ENCODE data around the gene UBR3. TPM values are rescaled to one million over a fixed set of nuclear protein-coding genes. Genes with fewer than 3 reads are reported as not detected.

Gene UBR3
- total and polyA plus RNA-seq, 5 donors: 39.8 to 98.2 (median 93.0) TPM

DNA sequence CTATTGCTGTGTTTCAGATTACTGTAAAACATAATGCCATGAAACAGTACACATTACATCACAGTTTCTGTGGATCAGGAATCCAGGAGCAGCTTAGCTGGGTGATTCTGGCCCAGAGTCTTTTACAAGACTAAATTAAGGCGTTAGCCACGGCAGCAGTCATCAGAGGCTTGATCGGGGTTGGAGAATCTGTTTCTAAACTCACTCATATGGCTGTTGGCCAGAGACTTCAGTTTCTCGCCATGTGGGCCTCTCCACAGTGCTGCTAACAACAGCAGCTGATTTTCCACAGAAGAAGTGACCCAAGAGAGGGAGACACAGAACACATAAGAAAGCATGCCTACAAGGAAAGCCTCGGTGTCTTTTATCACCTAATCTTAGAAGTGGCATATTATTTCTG is 261.5 kb downstream of the UBR3 start:
- 38% methylated on average over 5 of the region's 5 CpGs for WGBS
- Histone ChIP-seq H3K27me3 (ENCODE audit: control insufficient read depth, insufficient read depth) (no peaks in the 10 kb centered on the region), H3K27ac (ENCODE audit: low read length) (no peak overlapping the region), H3K4me3 (ENCODE audit: low read length) (no peak overlapping the region), H3K9me3 (ENCODE audit: control insufficient read depth, low read length) (no peaks in the 10 kb centered on the region), H3K4me1 (ENCODE audit: control insufficient read depth, insufficient read depth, low read length) (no peaks in the 10 kb centered on the region)
- intact Hi-C loops (cut with DNase I): no loop called here
- ATAC-seq: peak; percentile 63 to 68
- peak in 2 of 3 donors; percentile 30 to 47 for DNase-seq

DNA sequence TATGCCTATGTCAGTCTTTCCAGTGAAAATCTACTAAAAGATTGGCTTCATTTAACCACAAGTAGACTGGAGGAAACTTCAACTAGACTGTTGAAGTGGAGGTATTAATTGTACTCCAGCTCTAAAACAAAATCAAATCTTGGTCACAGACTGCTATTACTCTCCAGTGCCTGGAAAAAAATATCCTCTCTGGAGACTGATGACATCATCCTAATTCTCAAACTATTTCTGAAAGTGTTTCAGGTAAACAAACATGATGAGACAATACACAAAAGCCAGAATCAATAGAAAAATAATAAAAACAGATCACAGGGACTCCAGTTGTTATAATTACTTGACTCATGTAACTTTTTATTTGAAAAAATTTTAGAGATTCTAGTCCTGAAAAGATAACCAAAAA is 263.0 kb downstream of the UBR3 start:
- DNase-seq (no peak), ATAC-seq (no peak)
- intact Hi-C loops (cut with DNase I): no loop called here
- no peaks in the 10 kb centered on the region for H3K4me1 ChIP-seq (ENCODE audit: control insufficient read depth, insufficient read depth, low read length)
- H3K9me3 ChIP-seq (ENCODE audit: control insufficient read depth, low read length): no peaks in the 10 kb centered on the region
- no peak overlapping the region for H3K27ac ChIP-seq (ENCODE audit: low read length)
- H3K27me3 ChIP-seq (ENCODE audit: control insufficient read depth, insufficient read depth): no peaks in the 10 kb centered on the region
- H3K4me3 ChIP-seq (ENCODE audit: low read length): no peak overlapping the region

DNA sequence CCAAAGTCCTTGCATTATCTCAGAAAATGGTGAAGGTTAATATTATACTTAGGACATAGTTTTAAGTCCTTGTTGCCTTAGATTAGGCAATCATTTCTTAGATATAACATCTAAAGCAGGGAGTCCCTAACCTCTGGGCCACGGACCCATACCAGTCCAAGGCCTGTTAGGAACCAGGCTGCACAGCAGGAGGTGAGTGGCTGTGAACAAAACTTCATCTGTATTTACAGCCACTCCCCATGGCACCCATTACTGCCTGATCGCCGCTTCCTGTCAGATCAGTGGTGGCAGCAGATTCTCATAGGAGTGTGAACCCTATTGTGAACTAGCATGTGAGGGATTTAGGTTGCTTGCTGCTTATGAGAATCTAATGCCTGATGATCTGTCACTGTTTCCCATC is 264.2 kb downstream of the UBR3 start:
- intact Hi-C loops (cut with DNase I): no loop called here
- ATAC-seq (no peak), DNase-seq (no peak)
- Histone ChIP-seq H3K4me3 (ENCODE audit: low read length) (no peak overlapping the region), H3K9me3 (ENCODE audit: control insufficient read depth, low read length) (no peaks in the 10 kb centered on the region), H3K4me1 (ENCODE audit: control insufficient read depth, insufficient read depth, low read length) (no peaks in the 10 kb centered on the region), H3K27me3 (ENCODE audit: control insufficient read depth, insufficient read depth) (no peaks in the 10 kb centered on the region), H3K27ac (ENCODE audit: low read length) (no peak overlapping the region)
- WGBS: 97% methylated on average over 3 of the region's 3 CpGs

DNA sequence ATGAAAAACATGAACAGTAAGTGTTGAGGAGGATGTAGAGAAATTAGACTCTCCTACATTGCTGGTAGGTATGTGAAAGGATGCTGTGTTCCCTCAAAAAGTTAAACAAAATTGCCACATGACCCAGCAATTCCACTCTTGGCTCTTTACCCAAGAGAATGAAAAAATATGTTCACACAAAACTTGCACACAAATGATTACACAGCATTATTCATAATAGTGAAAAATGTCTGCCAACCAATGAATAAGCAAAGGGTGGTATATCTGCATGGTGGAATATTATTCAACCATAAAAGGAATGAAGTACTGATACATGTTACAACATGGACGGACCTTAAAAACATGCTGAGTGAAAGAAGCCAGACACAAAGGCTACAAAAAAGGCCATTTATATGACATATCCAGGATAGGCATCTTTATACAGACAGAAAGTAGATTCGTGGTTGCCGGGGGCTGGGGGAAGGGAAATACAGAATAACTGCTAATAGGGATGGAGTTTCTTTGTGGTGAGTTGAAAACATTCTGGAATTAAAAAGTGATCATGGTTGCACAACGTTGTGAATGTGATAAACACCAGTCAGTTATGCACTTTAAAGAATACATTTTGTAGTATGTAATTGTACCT is 265.3 kb downstream of the UBR3 start:
- no peaks in the 10 kb centered on the region for H3K27me3 ChIP-seq (ENCODE audit: control insufficient read depth, insufficient read depth)
- WGBS: 82% methylated on average over 4 of the region's 4 CpGs
- intact Hi-C loops (cut with DNase I): no loop called here
- H3K4me1 ChIP-seq (ENCODE audit: control insufficient read depth, insufficient read depth, low read length): no peaks in the 10 kb centered on the region
- DNase-seq (no peak), ATAC-seq (no peak)
- no peaks in the 10 kb centered on the region for H3K9me3 ChIP-seq (ENCODE audit: control insufficient read depth, low read length)
- no peak overlapping the region for H3K27ac ChIP-seq (ENCODE audit: low read length)
- no peak overlapping the region for H3K4me3 ChIP-seq (ENCODE audit: low read length)

DNA sequence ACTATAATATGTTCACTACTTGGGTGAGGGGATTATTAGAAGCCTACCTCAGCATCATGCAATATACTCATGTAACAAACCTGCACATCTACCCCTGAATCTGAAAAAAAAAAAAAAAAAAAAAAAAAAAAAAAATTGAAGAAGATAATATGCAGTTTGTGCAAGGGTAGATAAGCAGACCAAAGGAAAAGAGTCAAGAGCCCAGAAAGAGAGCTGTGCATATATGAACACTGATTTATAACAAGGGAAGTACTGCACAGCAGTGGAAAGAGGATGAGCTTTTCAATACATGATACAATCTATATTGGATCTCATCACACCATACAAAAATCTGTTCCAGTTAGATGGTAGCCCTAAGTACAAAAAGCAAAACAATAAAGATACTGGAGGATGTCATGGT is 268.1 kb downstream of the UBR3 start:
- DNase-seq: no peak
- Histone ChIP-seq H3K27ac (ENCODE audit: low read length) (no peak overlapping the region), H3K27me3 (ENCODE audit: control insufficient read depth, insufficient read depth) (no peaks in the 10 kb centered on the region), H3K9me3 (ENCODE audit: control insufficient read depth, low read length) (no peaks in the 10 kb centered on the region), H3K4me1 (ENCODE audit: control insufficient read depth, insufficient read depth, low read length) (no peaks in the 10 kb centered on the region), H3K4me3 (ENCODE audit: low read length) (no peak overlapping the region)
- no peak for ATAC-seq
- intact Hi-C loops (cut with DNase I): no loop called here

DNA sequence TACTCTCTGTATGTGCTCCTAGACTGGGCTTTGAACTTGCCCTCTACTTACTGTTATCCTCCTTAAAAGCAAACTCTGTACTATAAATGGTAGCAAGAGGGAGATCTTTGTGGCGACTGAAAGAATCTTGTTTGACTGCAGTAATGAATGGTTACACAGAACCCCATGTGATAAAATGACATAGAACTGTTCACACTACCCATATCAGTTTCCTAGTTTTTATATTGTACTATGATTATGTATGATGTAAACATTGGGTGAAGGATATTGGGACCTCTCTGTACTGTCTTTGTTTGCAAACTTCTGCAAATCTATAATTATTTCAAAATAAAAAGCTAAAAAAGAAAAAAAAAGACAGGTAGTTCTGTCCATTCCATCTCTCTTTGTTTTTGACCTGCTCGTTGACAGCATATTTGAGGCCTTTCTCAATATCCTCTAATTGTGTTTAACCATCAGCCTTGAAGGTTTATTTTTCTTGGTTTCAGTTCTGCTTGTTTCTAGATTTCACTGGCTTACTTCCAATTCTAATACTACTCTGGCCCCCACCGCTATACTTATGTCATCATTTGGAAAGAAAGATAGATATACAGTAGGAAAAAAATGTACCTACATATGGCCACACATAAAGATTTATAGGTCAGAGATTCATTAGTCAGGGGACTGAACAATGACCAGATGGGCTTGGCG is 271.5 kb downstream of the UBR3 start:
- no peaks in the 10 kb centered on the region for H3K4me1 ChIP-seq (ENCODE audit: control insufficient read depth, insufficient read depth, low read length)
- intact Hi-C loops (cut with DNase I): no loop called here
- no peak overlapping the region for H3K4me3 ChIP-seq (ENCODE audit: low read length)
- no peaks in the 10 kb centered on the region for H3K27me3 ChIP-seq (ENCODE audit: control insufficient read depth, insufficient read depth)
- ATAC-seq: no peak
- DNase-seq: no peak
- H3K9me3 ChIP-seq (ENCODE audit: control insufficient read depth, low read length): no peaks in the 10 kb centered on the region
- 63% methylated on average over 4 of the region's 4 CpGs for WGBS
- no peak overlapping the region for H3K27ac ChIP-seq (ENCODE audit: low read length)

DNA sequence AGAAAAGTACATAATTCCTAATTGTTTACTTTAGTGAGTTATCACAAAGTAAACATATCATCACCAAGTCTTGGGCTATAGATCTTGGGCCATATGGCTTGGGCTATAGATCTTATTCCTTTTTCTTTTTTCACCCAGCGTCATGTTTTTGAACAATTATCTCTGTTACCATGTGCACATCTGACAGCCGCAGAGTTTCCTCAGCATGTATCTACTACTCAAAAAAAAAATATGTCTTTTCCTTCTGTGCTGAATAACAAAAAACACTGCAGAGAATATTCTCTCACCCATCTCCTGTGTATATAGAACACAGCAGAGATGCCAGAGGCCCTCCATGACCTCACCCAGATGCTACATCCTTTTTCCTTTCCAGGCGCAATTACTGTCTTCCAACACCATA is 274.5 kb downstream of the UBR3 start:
- Histone ChIP-seq H3K27ac (ENCODE audit: low read length) (no peak overlapping the region), H3K27me3 (ENCODE audit: control insufficient read depth, insufficient read depth) (no peaks in the 10 kb centered on the region), H3K4me3 (ENCODE audit: low read length) (no peak overlapping the region), H3K4me1 (ENCODE audit: control insufficient read depth, insufficient read depth, low read length) (no peaks in the 10 kb centered on the region), H3K9me3 (ENCODE audit: control insufficient read depth, low read length) (no peaks in the 10 kb centered on the region)
- WGBS: 58% methylated on average over 3 of the region's 3 CpGs
- intact Hi-C loops (cut with DNase I): no loop called here
- ATAC-seq: no peak
- no peak for DNase-seq

DNA sequence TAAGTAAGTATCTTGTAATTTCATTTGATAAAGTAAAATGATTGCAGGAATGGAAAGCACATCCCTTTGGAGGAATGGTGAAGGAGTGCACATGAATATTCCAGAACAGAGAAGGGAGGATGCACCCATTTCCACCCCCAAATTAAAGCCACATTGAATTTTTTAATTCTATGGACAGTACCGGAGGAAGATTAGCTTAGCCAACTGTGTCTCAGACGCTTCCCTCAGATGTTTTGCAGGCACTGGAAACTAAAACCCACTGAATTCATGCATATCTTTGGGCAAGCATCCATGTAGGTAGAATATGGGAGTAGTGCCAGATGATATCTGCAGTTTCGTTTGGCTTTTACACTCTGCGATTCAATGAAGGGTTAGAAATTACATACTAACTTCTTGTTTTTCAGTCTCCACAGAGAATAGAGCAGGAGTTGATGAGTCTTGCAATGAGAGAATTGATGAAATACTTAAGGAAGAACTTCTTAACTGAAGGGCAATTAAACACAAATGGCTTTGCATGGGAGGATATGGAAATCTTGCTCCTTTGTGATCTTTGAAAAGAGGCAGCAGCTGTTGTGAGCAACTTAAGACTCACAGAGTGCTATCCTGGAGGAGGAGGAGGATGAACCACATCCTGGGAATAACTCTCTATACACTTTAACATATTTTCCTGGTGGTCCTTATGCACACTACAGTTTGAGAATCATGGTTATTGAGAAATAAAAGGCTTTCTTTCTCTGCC is 279.0 kb downstream of the UBR3 start:
- DNase-seq: no peak
- H3K9me3 ChIP-seq (ENCODE audit: control insufficient read depth, low read length): no peaks in the 10 kb centered on the region
- H3K4me3 ChIP-seq (ENCODE audit: low read length): no peak overlapping the region
- WGBS: 66% methylated on average over 4 of the region's 4 CpGs
- no peak overlapping the region for H3K27ac ChIP-seq (ENCODE audit: low read length)
- no peak for ATAC-seq
- no peaks in the 10 kb centered on the region for H3K27me3 ChIP-seq (ENCODE audit: control insufficient read depth, insufficient read depth)
- intact Hi-C loops (cut with DNase I): no loop called here
- no peaks in the 10 kb centered on the region for H3K4me1 ChIP-seq (ENCODE audit: control insufficient read depth, insufficient read depth, low read length)

DNA sequence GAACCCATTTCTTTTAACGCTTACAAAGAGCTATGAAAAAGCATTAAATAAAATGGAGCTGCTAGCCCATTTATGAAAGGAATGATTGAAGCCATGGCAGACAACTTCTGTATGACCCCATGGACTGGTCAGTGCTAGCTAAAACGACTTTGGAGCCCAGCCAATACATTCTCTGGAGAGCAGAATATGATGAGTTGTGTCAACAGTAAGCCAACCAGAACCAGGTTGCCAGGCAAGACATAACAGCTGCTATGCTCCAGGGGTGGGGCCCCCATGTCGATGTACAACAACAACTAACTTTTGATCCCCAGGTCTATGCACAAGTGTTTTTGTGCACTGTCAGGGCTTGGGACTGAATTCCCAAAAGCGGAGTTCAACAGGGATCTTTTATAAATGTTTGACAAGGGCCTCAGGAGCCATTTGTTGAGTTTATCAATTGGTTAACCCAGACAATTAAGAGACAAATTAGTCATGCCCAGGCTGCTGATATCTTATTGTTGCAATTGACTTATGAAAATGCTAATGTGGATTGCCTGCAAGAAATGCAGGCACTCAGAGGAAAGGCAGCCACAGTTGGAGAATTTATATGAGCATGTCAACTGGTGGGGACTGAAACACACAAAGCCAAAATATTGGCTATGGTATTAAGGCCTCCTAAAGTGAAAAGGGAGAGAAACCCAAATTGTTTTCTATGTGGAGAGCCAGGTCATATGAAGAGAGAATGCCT is 286.1 kb downstream of the UBR3 start:
- ATAC-seq: no peak
- Histone ChIP-seq H3K27ac (ENCODE audit: low read length) (no peak overlapping the region), H3K4me3 (ENCODE audit: low read length) (no peak overlapping the region), H3K4me1 (ENCODE audit: control insufficient read depth, insufficient read depth, low read length) (no peaks in the 10 kb centered on the region), H3K9me3 (ENCODE audit: control insufficient read depth, low read length) (no peaks in the 10 kb centered on the region), H3K27me3 (ENCODE audit: control insufficient read depth, insufficient read depth) (no peaks in the 10 kb centered on the region)
- DNase-seq: no peak
- 71% methylated on average over 4 of the region's 4 CpGs for WGBS
- intact Hi-C loops (cut with DNase I): no loop called here

DNA sequence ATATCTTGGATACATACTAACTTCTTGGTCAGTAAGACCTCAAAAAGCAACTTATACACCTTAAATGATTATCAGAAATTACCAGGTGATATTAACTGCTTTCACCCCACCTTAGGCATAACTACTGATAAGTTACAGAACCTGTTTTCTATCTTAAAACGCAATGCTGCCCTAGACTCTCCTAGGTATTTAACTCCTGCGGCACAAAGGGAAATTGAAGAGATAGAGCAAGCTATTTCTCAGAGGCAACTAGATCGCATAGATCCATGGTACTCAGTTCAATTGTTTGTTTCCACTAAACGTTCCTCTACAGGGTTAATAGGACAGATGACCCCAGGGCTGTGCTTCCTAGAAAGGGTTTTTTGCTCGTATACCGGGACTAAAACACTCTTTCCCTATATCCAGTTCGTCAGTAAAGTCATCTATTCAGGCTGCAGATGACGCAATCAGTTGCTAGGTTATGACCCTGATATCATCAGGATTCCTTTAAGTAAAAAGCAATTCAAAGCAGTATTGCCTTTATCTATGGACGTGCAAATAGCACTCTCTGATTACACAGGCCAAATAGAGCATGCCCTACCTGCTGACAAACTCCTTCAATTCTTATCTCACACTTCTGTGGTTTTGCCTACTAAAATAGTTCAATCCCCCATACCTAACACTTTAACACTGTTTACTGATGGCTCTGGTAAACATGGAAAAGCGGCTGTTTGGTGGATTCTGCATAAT is 288.4 kb downstream of the UBR3 start:
- 59% methylated on average over 10 of the region's 10 CpGs for WGBS
- intact Hi-C loops (cut with DNase I): no loop called here

More for the DNA sequence above, 288.4 kb downstream of the UBR3 start:
- DNase-seq (no peak), ATAC-seq (no peak)
- H3K9me3 ChIP-seq (ENCODE audit: control insufficient read depth, low read length): no peaks in the 10 kb centered on the region
- no peaks in the 10 kb centered on the region for H3K27me3 ChIP-seq (ENCODE audit: control insufficient read depth, insufficient read depth)
- H3K4me1 ChIP-seq (ENCODE audit: control insufficient read depth, insufficient read depth, low read length): no peaks in the 10 kb centered on the region
- no peak overlapping the region for H3K27ac ChIP-seq (ENCODE audit: low read length)
- no peak overlapping the region for H3K4me3 ChIP-seq (ENCODE audit: low read length)

Measured in right cardiac atrium (tissue), 5 donors.